EL (cell line): Measurements from ENCODE around the gene KCNIP4.

Source experiments
- DNase-seq: peaks from one replicate; pipeline ENCODE4 v3.0.0-alpha.2; 2016

The KCNIP4 gene

DNA sequence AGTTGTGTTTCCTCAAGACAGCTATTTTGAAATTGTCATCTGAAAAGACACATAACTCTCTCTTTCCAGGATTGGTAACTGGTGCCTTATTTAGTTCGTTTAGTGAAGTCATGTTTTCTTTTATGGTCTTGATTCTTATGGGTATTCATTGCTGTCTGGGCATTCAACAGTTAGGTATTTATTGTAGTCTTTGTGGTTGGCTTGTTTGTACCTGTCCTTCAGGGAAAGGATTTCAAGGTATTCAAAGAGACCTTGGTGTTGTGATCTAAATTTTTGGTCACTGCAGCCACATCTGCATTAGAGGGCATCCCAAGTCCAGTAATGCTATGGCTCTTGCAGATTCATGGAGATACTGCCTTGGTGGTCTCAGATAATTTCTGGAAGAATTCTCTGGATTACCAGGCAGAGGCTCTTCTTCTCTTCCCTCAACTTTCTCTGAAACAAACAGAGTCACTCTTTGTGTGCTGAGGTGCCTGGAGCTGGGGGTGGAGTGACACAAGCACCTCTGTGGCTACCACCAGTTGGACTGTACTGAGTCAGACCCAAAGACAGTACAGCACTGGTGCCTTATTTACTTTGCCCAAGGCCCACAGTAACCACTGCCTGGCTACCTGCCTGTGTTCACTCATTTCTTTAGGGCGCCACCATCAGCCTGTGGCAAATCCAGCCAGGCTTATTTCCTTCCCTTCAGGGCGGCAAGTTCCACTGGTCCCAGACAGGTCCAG lies 620.4 kb downstream of the KCNIP4 start:
- no peak for DNase-seq

- no peak for DNase-seq
Measured at GRCh38 chr4:21320034-21320433, 628.5 kb downstream of the KCNIP4 start.

DNA sequence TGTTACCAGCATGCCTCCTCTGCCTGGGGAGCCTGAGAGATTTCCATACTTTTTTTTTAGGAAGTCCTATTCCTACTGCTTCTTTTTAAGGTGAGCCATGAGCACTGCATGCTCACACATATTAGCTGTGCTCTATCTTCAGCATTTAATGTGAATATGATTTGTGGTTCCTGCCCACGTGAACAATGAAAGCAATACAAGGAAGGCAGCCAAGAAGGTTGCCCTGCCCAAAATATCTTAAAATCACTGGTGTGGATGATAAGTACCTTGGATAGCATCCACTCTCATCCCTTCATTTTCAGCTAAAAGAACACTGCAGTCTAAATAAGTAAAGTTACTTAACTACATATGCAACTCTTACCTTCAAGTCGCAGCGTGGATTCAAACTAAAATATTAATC lies 640.9 kb downstream of the KCNIP4 start:
- no peak for DNase-seq

- DNase-seq, result no peak
Measured at GRCh38 chr4:21304540-21304887, 644.1 kb downstream of the KCNIP4 start.

- DNase-seq, result no peak
Measured at GRCh38 chr4:21290562-21290961, 658.0 kb downstream of the KCNIP4 start.

GRCh38 chr4:21276046-21276445 lies 672.5 kb downstream of the KCNIP4 start:
- DNase-seq, result no peak

- DNase-seq, result no peak
Measured at GRCh38 chr4:21271439-21272052, 677.0 kb downstream of the KCNIP4 start.

GRCh38 chr4:21248331-21248730 lies 700.2 kb downstream of the KCNIP4 start:
- no peak for DNase-seq

DNA sequence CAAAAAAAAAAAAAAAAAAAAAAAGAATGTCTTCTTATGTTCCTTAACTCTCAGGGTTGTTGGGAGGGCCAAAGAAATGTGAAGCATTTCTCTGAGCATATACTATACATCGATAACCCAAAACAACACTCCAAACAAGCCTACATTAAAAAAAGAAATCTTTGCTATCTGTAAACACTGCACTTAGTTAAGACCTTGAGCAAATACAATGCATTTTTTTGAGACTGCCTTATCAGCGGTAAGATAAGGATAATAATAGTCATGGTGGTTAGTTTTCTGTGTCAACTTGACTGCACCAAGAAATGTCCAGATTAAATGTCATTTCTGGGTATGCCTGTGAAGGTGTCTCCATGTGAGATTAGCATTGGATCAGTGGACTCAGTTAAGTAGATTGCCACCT lies 706.4 kb downstream of the KCNIP4 start:
- DNase-seq, result no peak

- DNase-seq, result no peak
Measured at GRCh38 chr4:21226637-21227538, 721.7 kb downstream of the KCNIP4 start.

DNA sequence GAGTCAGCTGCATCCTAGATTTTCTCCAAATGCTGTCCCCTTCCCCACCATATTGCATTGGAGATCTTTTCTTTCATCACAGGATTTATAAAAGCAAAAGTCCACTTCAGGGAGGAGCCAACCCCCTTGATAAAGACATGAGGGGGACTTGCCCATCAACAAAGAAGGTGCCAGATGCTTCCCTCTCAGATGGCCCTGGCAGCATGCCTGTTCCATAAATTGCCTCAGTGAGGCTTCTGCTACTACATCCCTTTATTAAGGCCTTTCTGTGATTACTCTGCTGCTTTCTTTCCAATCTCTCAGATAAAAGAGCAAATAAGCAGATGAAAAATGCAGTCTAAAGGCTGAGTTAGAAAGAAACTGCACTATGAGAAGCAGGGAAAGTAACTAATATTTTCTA lies 736.7 kb downstream of the KCNIP4 start:
- DNase-seq, result no peak

DNA sequence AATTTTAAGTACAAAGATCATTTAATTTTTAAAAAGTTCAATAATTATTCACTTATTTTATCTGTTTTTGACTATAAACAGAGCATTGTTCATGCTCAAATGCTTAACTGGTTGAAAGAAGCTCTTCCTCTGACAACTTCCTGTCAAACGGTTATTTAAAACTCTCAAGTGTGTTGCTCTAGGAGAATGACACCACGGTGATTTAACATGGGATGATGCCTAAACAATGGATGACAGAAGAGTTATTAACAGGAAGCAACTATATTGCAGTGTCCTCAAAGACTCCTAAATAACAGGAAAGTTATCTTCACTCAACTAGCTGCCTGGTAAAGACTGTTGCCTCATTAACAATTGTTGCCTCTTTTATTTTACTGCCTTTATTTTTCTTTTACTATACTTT lies 738.7 kb downstream of the KCNIP4 start:
- no peak for DNase-seq

DNA sequence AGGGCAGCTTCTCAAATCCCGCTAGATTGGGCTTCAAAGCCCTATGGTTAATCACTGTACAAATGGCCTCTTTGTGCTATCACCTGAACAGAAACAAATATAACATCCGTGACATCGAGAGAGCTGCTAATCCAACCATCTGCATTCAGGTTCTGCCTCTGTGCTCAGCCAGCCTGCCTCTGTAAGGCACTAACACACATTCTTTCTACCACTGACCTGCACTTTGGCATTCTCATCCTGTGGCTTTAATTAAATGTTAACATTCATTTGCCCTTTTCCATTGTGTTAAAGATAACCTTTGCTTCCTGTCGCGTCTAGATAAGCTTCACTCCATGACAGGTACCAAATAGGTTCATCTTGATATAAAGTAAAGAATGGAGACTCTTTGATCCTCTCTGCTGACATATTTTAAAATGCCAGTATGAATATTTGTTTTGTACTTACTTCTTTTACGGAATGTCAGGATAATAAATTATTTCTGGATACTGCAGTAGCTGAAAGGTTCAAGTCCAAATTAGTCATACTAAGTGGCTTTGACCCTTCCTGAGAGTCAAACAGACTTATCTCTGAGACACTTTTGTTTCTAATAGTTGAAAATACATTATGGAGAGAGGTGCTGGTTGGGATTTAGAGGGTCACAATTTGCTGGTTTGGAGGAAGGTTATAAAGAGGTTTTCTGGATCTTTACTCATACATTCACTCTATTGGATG lies 742.6 kb downstream of the KCNIP4 start:
- DNase-seq, result no peak

DNA sequence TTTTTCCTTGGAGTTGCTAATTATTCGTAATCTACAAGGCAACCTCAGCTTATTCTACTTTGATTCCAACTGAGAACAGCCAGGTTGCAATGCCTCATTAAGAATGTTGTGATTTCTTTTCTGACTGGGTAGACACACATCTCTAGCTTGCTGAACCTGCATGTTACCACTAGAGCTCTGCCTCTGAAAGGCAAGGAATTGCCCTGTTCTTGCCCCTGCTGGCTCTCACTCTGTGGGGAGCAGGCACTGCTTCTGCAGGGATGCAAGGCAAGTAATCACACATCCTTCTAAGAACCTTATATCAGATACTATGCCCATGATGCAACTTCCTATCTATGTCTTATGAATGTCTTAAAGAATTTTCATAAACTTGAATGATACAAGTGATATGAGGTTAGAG lies 745.2 kb downstream of the KCNIP4 start:
- DNase-seq, result no peak

DNA sequence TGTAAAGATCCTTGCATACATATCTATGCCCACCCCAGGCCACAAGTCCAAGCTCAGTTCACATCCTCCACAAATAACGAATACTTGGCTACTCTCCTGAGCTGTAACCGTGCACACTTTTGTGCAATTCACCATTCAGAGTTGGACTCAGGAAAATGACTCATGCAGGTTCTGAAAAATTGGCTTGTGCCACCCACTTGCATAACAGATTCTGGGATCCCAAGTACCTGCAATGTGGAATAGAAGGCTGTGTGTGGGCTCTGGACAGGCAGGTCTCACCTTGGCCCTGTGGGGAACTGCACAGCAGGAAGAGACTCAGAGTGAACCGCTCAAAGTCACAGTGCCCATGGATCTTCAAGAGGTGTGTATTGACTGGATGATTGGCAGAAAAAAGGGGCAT lies 745.6 kb downstream of the KCNIP4 start:
- DNase-seq, result no peak

DNA sequence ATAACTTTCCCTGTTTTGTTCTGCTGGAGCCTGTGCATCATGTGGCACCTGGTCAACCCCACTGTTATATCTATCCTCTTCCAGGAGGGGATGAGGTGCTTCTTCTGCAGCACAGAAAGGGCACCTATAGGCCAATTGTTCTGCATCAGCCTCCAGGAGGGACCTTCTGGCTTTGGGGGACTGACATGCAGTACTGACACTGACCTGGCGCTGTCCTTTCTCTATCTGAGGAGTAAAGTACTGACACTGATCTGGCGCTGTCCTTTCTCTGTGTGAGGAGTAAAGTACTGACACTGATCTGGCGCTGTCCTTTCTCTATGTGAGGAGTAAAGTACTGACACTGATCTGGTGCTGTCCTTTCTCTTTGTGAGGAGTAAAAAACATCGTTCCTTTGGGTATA lies 749.9 kb downstream of the KCNIP4 start:
- DNase-seq, result no peak

GRCh38 chr4:21195682-21196081 lies 752.9 kb downstream of the KCNIP4 start:
- no peak for DNase-seq

DNA sequence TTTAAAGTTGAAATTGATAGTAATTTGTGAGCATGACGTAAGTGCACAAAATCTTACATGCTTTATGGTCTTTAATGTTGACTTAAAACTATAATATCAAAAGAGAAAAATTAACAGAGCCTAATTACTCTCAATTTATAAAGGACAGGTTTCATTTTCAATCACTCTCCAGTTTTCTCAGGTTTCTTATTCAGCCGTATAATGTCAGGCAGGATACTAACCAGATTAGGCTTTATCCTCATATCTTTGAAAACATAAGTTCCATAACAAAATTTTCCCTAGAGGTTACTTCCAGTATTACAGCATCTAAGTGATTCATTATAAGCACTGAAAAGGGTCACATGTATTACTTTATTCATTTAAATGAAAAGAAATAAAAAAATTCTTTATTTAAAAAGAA lies 756.2 kb downstream of the KCNIP4 start:
- DNase-seq, result no peak

DNA sequence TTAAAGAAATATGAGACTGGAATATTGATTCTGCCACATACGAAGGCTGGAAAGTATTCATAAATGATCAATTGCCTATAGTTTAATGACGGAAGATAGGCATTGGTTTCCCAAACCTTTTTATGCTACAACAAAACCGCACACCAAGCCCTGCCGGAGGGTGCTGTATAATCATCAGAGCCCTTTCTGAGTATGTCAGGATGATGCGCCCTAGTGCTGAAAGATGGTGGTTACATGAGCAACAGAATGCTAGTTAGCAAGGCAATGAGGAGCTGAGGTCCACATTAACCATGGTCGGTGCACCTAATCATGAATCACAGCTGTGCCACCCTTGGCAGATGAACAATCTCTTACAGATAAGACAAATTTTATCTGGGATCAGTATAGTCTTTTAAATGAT lies 757.3 kb downstream of the KCNIP4 start:
- DNase-seq, result no peak

- no peak for DNase-seq
Measured at GRCh38 chr4:21184788-21185187, 763.8 kb downstream of the KCNIP4 start.

GRCh38 chr4:21181716-21182115 lies 766.9 kb downstream of the KCNIP4 start:
- DNase-seq, result peak; percentile 32

GRCh38 chr4:21177871-21178270 lies 770.7 kb downstream of the KCNIP4 start:
- DNase-seq, result no peak

DNA sequence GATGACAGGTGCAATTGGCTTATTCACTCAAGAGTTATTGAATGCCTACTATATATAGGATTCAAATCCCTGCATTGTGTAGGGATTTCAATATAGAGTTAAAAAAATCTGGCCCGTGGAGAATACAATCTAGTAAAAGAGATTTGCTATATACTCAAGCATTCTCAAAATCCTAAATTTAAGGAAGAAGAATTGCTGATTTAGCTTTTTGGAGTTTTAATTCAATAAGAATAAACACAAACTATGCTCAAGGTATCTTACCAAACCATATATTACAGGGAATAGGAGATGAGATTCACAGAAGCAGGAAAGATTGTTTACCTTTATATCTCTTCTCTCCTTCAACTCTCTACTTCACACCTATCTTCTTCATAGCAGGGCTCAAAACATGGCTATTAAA lies 771.5 kb downstream of the KCNIP4 start:
- DNase-seq, result no peak
